Muscle of leg (tissue), 11 donors: ENCODE measurements around the gene P2RY6. TPM values are rescaled to one million over a fixed set of nuclear protein-coding genes. Genes with fewer than 3 reads are reported as not detected.
A peak's percentile ranks its signal among the peaks of the same experiment; 100 is the strongest.

ENCODE experiments used
- DNase-seq: peaks from one replicate; pipeline ENCODE4 v3.0.0; 2013
- H3K27ac ChIP-seq: one replicate; pipeline ENCODE4 v1.5.1; 2013; ENCODE audit warnings: mild to moderate bottlenecking, low read length, control low read depth
- H3K27me3 ChIP-seq: one replicate; pipeline ENCODE4 v1.6.1; 2013; ENCODE audit warnings: low read length; ENCODE audit not compliant: control insufficient read depth, insufficient read depth
- H3K36me3 ChIP-seq: one replicate; pipeline ENCODE4 v1.6.1; 2013; ENCODE audit warnings: low read length; ENCODE audit not compliant: control insufficient read depth, insufficient read depth
- H3K4me1 ChIP-seq: one replicate; pipeline ENCODE4 v1.6.1; 2013; ENCODE audit warnings: low read length; ENCODE audit not compliant: control insufficient read depth, insufficient read depth
- H3K4me3 ChIP-seq: one replicate; pipeline ENCODE4 v1.5.1; 2013; ENCODE audit warnings: low read length, control low read depth
- H3K9me3 ChIP-seq: replicated peaks from 2 replicates; pipeline ENCODE4 v1.6.1; 2013; ENCODE audit warnings: low read depth, low read length; ENCODE audit not compliant: control insufficient read depth
- WGBS: methylation state at CpG from one replicate; pipeline ENCODE4 v1.1.5; 2013; ENCODE audit warnings: missing lambda C conversion rate; ENCODE audit not compliant: insufficient coverage; 5-methylcytosine and 5-hydroxymethylcytosine counted together
- polyA plus RNA-seq, 8 donors: library from polyadenylated mRNA; unstranded; fragments of 120-200 nt; gene quantifications; one replicate each; pipeline versions ENCODE4 v1.2.1 to v1.2.3, GENCODE V29; 2013; ENCODE audit warnings: inconsistent platforms in 1 of 8, low replicate concordance in 1 of 8; ENCODE audit not compliant: insufficient read length in 8 of 8, insufficient read depth in 1 of 8
- total RNA-seq: library from RNA; stranded (reverse); fragments of 120-200 nt; gene quantifications from one replicate; pipeline ENCODE4 v1.2.4, GENCODE V29; 2013

P2RY6 gene
- total and polyA plus RNA-seq, 9 donors, result 0.53 to 1.9 (median 1.5) TPM

GRCh38 chr11:73326929-73327811, 55.0 kb downstream of the P2RY6 start:
- Histone ChIP-seq H3K9me3 (no peaks in the 10 kb centered on the region), H3K4me3 (no peak overlapping the region), H3K4me1 (peaks cover 53% of the 10 kb centered on the region), H3K27me3 (no peaks in the 10 kb centered on the region), H3K36me3 (peaks cover 15% of the 10 kb centered on the region), H3K27ac (no peak overlapping the region)
- no peak for DNase-seq
- 33% methylated on average over 4 of the region's 10 CpGs for WGBS

GRCh38 chr11:73327812-73328364, 55.8 kb downstream of the P2RY6 start:
- Histone ChIP-seq H3K27me3 (no peaks in the 10 kb centered on the region), H3K9me3 (no peaks in the 10 kb centered on the region), H3K27ac (no peak overlapping the region), H3K36me3 (peaks cover 15% of the 10 kb centered on the region), H3K4me3 (no peak overlapping the region), H3K4me1 (peaks cover 49% of the 10 kb centered on the region)
- no peak for DNase-seq
- 47% methylated on average over 4 of the region's 4 CpGs for WGBS

- 60% methylated on average over 2 of the region's 3 CpGs for WGBS
- DNase-seq, result peak; percentile 47
- no peak overlapping the region for H3K4me3 ChIP-seq
- peaks cover 48% of the 10 kb centered on the region for H3K4me1 ChIP-seq
- no peaks in the 10 kb centered on the region for H3K27me3 ChIP-seq
- peaks cover 13% of the 10 kb centered on the region for H3K36me3 ChIP-seq
- H3K9me3 ChIP-seq, result no peaks in the 10 kb centered on the region
- H3K27ac ChIP-seq, result no peak overlapping the region
Observed at GRCh38 chr11:73330569-73331093, 58.5 kb downstream of the P2RY6 start.

DNA sequence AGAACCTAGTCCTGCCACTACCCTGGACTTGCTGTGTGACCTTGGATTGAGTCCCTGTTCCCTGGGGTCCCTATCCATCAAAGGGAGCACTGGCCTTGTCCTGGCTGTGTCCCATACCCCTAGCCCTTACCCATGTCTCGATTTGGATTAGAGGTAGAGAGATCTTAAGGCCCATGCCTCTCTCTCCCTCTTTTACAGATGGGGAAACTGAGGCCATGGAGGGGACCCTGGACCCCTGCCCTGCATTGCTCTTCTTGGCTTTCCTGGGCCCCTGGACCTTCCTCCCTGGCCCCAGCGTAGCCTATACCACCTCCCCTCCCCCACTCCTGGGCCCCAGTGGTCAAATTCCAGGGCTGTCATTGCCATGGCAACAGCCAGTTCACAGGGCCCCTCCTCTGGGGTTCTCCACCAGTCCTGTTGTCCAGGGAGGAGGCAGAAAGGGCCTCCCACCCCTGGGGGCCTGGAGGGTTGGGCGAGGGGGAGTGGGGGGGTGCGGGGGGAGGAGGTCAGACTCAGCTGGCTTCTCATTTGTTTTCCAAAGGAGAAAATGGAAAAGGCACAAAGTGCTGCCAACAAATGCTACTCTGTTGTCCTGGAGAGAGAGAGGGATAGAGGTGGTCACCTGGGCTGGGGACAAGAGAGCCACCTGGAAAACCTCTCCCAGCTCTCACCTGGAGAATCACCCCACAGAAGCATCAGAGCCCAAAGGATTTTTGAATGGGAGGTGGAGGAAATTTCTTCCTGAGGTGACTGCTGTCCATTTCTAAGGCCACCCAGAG, 59.2 kb downstream of the P2RY6 start:
- H3K27ac ChIP-seq, result peak overlapping the region; percentile 29
- 14% methylated on average over 1 of the region's 4 CpGs for WGBS
- H3K4me1 ChIP-seq, result peaks cover 50% of the 10 kb centered on the region
- peaks cover 12% of the 10 kb centered on the region for H3K36me3 ChIP-seq
- no peak overlapping the region for H3K4me3 ChIP-seq
- peak; percentile 64 for DNase-seq
- H3K9me3 ChIP-seq, result no peaks in the 10 kb centered on the region
- H3K27me3 ChIP-seq, result no peaks in the 10 kb centered on the region

DNA sequence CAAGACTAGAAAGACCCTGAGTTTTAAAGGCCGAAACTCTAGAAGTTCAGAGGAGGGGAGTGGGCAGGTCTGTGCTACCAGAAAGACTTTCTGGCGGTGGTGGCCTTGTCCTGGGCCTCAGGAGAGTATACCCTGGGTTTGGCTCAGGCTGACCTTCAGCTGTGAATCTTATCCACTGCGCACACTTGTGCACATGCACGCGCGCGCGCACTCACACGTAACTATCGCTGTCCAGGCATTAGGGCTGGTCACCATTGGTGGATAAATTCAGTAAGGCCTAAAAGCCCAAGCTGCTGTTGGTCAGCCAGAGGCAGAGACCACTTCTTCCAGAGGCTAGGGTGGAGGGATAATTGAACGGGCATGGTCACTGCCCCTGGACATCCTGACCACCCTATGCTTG, 61.0 kb downstream of the P2RY6 start:
- peaks cover 54% of the 10 kb centered on the region for H3K4me1 ChIP-seq
- DNase-seq, result no peak

DNA sequence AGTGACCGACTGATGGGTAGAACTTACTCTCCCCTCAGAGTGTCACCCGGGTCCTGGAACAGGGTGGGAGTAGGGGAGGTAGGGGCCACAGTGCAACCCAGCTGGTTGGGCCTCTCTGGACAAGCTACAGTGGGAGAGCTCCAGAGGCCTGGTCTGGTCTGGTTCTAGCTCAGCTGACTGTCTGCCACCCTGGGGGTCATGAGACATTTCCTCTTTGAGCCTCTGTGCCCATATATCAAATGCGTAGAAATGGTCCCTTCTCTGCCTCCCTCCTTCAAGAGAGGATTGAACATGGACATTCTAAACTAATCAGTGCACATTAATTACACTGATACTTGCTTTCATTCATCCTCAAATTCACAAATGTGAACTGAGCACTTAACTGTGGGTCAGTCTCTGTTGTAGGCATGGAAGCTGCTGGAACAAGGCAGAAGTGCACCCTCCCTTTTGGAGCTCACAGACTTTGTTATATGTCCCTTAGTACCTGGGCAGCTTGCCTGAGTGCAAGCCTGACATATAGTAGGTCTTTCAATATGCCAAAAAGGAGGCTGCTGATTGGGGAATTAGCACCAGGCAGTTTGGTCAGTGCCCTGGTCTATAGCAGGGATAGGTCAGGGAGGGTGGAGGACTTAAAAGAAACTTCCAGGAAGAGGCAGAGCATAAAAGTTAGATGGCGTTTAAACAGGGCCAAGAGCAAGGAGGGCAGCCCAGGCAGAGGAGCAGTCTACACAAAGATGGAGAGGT, 61.7 kb downstream of the P2RY6 start:
- no peak for DNase-seq
- Histone ChIP-seq H3K36me3 (peaks cover 5% of the 10 kb centered on the region), H3K27me3 (no peaks in the 10 kb centered on the region), H3K4me1 (peaks cover 59% of the 10 kb centered on the region), H3K4me3 (no peak overlapping the region), H3K9me3 (no peaks in the 10 kb centered on the region), H3K27ac (peak overlapping the region; percentile 96)
- 44% methylated on average over 3 of the region's 4 CpGs for WGBS

More for the DNA sequence above, 61.0 kb downstream of the P2RY6 start:
- no peaks in the 10 kb centered on the region for H3K9me3 ChIP-seq
- H3K27me3 ChIP-seq, result no peaks in the 10 kb centered on the region
- H3K4me3 ChIP-seq, result no peak overlapping the region
- H3K27ac ChIP-seq, result peak overlapping the region; percentile 96
- H3K36me3 ChIP-seq, result peaks cover 5% of the 10 kb centered on the region
- 88% methylated on average over 6 of the region's 11 CpGs for WGBS

DNA sequence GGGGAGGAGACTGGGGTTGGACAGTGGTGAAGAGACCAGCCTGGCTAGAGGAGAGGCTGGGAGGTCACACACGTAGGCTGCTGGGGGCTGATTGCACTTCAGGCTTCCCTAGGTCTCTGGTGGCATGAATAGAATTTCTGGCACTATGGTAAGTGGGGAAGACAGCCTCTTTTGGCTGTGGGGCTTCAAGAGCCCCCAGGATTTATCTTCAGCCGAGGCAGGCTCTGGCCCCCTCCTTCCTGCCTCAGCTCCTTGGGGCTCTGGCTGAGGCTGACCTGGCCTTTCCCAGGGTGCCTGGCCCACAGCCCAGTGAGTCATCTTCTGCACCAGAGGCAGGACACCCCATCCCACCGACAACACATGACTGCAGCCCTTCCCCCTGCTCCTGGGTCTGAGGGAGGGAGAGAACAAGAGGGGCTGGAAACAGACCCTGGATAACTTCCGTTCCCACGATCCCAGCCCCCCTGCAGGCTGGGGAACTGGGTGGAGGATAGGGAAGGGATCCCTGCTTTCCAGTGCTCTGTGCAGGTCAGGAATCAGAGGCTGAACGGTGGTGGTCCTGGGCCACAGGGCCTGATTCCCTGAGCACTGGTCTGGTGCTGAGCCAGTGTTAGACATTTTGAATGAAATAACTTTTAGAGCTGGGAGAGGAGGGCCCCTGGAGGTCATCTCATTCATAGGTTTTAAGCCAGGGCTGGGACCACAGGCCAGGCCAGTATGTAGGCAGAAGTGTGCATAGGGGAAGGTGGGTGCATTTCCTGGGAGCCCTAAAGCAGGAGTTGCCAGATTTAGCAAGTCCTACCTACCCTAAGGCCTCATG, 62.5 kb downstream of the P2RY6 start:
- peak; percentile 94 for DNase-seq

DNA sequence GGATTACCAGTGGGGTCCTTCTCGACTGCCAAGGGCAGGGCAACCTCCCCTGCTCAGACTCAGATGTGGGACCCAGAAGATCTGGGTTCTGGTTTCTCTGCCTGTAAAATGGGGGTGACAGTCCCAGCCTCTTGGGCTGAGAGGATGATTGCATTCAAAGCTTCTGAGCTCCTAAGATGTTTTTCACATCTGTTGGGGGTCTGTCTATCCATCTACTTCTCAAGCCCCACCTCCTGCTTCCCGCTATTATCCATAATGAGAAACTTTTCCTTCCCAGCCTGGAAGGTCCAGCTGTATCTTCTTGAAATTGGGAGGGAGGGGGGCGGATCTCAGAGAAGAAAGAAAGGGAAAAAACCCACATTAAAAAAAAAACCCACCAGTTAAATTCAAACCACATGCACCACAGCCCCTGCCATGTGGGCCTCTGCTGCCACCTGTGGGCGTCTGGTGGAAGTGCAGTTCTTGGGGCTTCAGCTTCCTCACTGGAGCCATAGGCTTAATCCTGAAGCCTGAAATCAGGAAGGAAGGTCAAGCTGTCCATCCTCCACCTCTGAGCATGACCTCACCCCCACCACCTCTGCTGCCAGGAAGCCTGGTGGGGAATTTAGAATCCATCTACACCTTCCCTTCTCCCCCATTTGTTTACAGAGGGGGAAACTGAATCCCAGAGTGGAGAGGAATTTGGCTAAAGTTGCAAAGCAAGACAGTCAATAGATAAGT, 63.2 kb downstream of the P2RY6 start:
- Histone ChIP-seq H3K9me3 (no peaks in the 10 kb centered on the region), H3K4me3 (no peak overlapping the region), H3K36me3 (peaks cover 5% of the 10 kb centered on the region), H3K27me3 (no peaks in the 10 kb centered on the region), H3K4me1 (peaks cover 58% of the 10 kb centered on the region), H3K27ac (peak overlapping the region; percentile 96)
- 0% methylated on average over 1 of the region's 4 CpGs for WGBS
- peak; percentile 97 for DNase-seq

More for the DNA sequence above, 62.5 kb downstream of the P2RY6 start:
- Histone ChIP-seq H3K4me1 (peaks cover 59% of the 10 kb centered on the region), H3K9me3 (no peaks in the 10 kb centered on the region), H3K27me3 (no peaks in the 10 kb centered on the region), H3K27ac (peak overlapping the region; percentile 96), H3K36me3 (peaks cover 5% of the 10 kb centered on the region), H3K4me3 (no peak overlapping the region)
- 20% methylated on average over 2 of the region's 6 CpGs for WGBS
